Measurements from ENCODE around the gene TMEM80. TPM values are rescaled to one million over a fixed set of nuclear protein-coding genes. Genes with fewer than 3 reads are reported as not detected.
"Not testable (repeated sequence)": the region's sequence is repeated elsewhere in the genome, so short reads cannot be mapped to it uniquely, and the experiment has no call there.

Gene TMEM80
- total RNA-seq, 1 experiment from 2014 or later = 10.8 TPM

DNA sequence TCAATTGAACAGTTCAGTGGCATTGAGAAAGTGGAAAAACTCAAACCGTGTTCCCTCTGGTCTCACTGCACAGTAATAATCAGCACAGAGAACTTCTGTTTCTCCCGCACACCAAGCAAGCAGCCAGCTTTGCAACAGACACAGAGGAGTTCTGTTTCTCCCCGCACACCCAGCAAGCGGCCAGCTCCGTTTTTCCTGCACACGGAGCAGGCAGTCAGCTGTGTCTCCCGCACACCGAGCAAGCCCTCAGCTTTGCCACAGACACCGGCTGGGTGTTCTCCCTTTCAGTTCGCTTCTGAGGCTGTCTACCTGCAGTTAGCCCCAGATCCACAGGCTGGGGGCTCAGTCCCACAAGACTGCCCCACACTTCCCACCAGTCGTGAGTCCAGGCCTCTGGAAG, 41.8 kb downstream of the TMEM80 start:
- no TSS peak for BruUV-seq (replicated peaks)
- Histone ChIP-seq H3K9me2 (replicated peaks; ENCODE audit: low read length) (no peaks in the 10 kb centered on the region), H3K4me2 (ENCODE audit: low read length) (no peak overlapping the region), H3K36me3 (ENCODE audit: low read depth, low read length) (no peaks in the 10 kb centered on the region), H3F3A (ENCODE audit: low read length, unreplicated experiment) (no peaks in the 10 kb centered on the region), H3K79me2 (ENCODE audit: low read length) (no peaks in the 10 kb centered on the region), H3K27ac (ENCODE audit: low read length) (no peak overlapping the region), H4K20me1 (ENCODE audit: low read length) (no peaks in the 10 kb centered on the region), H3K9ac (ENCODE audit: low read length) (no peak overlapping the region), H3K4me3 (ENCODE audit: low read length) (no peak overlapping the region), H2AFZ (ENCODE audit: low read length) (no peak overlapping the region), H3K27me3 (ENCODE audit: low read length) (no peaks in the 10 kb centered on the region), H3K4me1 (ENCODE audit: insufficient read depth, low read length) (no peaks in the 10 kb centered on the region), H3K9me3 (ENCODE audit: low read length) (no peaks in the 10 kb centered on the region)
- intact Hi-C loops (cut with micrococcal nuclease) = no loop called here
- ChIA-PET POLR2A (ENCODE audit: unreplicated experiment) (no interaction called here), CTCF (no interaction called here)
- TF ChIP-seq, protein P1, sequence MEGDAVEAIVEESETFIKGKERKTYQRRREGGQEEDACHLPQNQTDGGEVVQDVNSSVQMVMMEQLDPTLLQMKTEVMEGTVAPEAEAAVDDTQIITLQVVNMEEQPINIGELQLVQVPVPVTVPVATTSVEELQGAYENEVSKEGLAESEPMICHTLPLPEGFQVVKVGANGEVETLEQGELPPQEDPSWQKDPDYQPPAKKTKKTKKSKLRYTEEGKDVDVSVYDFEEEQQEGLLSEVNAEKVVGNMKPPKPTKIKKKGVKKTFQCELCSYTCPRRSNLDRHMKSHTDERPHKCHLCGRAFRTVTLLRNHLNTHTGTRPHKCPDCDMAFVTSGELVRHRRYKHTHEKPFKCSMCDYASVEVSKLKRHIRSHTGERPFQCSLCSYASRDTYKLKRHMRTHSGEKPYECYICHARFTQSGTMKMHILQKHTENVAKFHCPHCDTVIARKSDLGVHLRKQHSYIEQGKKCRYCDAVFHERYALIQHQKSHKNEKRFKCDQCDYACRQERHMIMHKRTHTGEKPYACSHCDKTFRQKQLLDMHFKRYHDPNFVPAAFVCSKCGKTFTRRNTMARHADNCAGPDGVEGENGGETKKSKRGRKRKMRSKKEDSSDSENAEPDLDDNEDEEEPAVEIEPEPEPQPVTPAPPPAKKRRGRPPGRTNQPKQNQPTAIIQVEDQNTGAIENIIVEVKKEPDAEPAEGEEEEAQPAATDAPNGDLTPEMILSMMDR (conservative IDR thresholded peaks at IDR 0.05; ENCODE audit: low read depth, low read length) = no peak
- no peak for TF ChIP-seq EZH2 (IDR thresholded peaks at IDR 0.05; ENCODE audit: low read length, unreplicated experiment)
- no peak for TF ChIP-seq EZH2phosphoT487 (IDR thresholded peaks at IDR 0.05; ENCODE audit: borderline replicate concordance, low read length)
- ATAC-seq (no peak), DNase-seq (no peak)

DNA sequence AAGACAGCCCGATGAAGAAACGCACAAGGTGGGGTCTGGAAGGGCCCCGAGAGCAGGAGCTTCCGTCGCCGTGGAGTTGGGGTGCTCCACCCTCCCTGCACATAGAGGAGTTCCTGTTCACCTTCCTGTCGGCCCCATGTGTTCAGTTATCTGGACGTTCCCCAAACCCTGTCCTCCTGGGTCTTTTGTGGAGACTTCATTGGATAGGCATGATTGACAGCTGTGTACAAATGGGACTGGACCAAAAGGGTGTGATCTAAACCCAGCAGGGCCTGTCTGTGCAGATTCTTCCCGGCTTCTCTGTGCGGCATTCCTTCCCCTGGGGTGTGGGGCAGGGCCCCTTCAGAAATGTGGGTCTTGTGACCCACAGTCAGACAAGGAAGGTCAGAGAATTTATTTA, 42.3 kb downstream of the TMEM80 start:
- intact Hi-C loops (cut with micrococcal nuclease); H3K27me3 ChIP-seq (ENCODE audit: low read length); POLR2A ChIA-PET (ENCODE audit: unreplicated experiment); H3F3A ChIP-seq (ENCODE audit: low read length, unreplicated experiment); H3K4me2 ChIP-seq (ENCODE audit: low read length); H3K27ac ChIP-seq (ENCODE audit: low read length); H3K36me3 ChIP-seq (ENCODE audit: low read depth, low read length); CTCF ChIA-PET; H3K9me2 ChIP-seq (replicated peaks; ENCODE audit: low read length); H3K9ac ChIP-seq (ENCODE audit: low read length); H3K4me1 ChIP-seq (ENCODE audit: insufficient read depth, low read length); ATAC-seq; H2AFZ ChIP-seq (ENCODE audit: low read length); DNase-seq; BruUV-seq (replicated peaks); H4K20me1 ChIP-seq (ENCODE audit: low read length); H3K79me2 ChIP-seq (ENCODE audit: low read length); H3K9me3 ChIP-seq (ENCODE audit: low read length); H3K4me3 ChIP-seq (ENCODE audit: low read length): not testable (repeated sequence)

DNA sequence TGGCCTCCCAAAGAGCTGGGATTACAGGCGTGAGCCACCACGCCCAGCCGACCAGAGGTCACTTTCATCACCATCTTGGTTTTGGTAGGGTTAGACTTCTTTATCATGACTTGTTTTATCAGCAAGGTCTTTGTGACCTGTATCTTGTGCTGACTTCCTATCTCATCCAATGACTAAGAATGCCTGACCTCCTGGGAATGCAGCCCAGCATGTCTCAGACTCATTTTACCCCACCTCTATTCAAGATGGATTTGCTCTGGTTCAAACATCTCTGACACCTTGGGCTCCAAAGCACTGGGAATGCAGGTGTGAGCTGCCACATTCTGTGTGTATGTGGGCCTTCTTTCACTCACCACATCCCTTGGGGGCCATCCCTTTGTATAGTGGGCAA, 46.5 kb downstream of the TMEM80 start:
- Histone ChIP-seq H3K27me3 (ENCODE audit: low read length) (no peaks in the 10 kb centered on the region), H3K4me2 (ENCODE audit: low read length) (no peak overlapping the region), H3K27ac (ENCODE audit: low read length) (no peak overlapping the region), H2AFZ (ENCODE audit: low read length) (no peak overlapping the region), H3K4me1 (ENCODE audit: insufficient read depth, low read length) (no peaks in the 10 kb centered on the region), H4K20me1 (ENCODE audit: low read length) (no peaks in the 10 kb centered on the region), H3K4me3 (ENCODE audit: low read length) (no peak overlapping the region), H3K79me2 (ENCODE audit: low read length) (no peaks in the 10 kb centered on the region; the same call in 1 of the 2 replicates), H3K9me3 (ENCODE audit: low read length) (no peaks in the 10 kb centered on the region), H3F3A (ENCODE audit: low read length, unreplicated experiment) (no peaks in the 10 kb centered on the region), H3K9me2 (replicated peaks; ENCODE audit: low read length) (no peaks in the 10 kb centered on the region), H3K36me3 (ENCODE audit: low read depth, low read length) (no peaks in the 10 kb centered on the region), H3K9ac (ENCODE audit: low read length) (no peak overlapping the region)
- DNase-seq (no peak), ATAC-seq (no peak)
- no TSS peak for BruUV-seq (replicated peaks)
- ChIA-PET CTCF (no interaction called here), POLR2A (ENCODE audit: unreplicated experiment) (no interaction called here)
- no peak for TF ChIP-seq EZH2phosphoT487 (IDR thresholded peaks at IDR 0.05; ENCODE audit: borderline replicate concordance, low read length)
- TF ChIP-seq EZH2 (IDR thresholded peaks at IDR 0.05; ENCODE audit: low read length, unreplicated experiment) = no peak
- intact Hi-C loops (cut with micrococcal nuclease) = no loop called here

DNA sequence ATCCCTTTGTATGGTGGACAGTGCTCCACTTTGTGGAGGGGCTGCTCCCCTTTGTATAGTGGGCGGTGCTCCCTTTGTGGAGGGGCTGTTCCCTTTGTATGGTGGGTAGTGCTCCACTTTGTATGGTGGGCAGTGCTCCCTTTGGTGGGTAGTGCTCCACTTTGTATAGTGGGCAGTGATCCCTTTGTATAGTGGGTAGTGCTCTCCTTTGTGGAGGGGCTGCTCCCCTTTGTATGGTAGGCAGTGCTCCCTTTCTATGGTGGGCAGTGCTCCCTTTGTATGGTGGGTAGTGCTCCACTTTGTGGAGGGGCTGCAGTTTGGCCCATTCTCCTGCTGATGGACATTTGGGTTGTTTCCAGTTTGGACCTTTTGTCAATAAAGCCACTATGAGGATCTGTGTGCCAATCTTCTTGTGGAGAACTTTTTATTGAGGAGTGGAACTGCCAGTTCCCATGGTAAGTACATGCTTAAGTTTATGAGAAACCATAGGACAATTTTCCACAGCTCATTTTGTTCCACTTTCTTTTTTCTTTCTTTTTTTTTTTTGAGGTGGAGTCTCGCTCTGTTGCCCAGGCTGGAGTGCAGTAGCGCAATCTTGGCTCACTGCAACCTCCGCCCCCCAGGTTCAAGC, 47.1 kb downstream of the TMEM80 start:
- Histone ChIP-seq H3K9ac (ENCODE audit: low read length) (no peak overlapping the region), H3K4me3 (ENCODE audit: low read length) (no peak overlapping the region), H3K79me2 (ENCODE audit: low read length) (peaks cover 5% of the 10 kb centered on the region), H3K9me3 (ENCODE audit: low read length) (no peaks in the 10 kb centered on the region), H3K4me2 (ENCODE audit: low read length) (no peak overlapping the region), H3K36me3 (ENCODE audit: low read depth, low read length) (no peaks in the 10 kb centered on the region), H3F3A (ENCODE audit: low read length, unreplicated experiment) (no peaks in the 10 kb centered on the region), H4K20me1 (ENCODE audit: low read length) (no peaks in the 10 kb centered on the region), H2AFZ (ENCODE audit: low read length) (no peak overlapping the region), H3K27me3 (ENCODE audit: low read length) (no peaks in the 10 kb centered on the region), H3K4me1 (ENCODE audit: insufficient read depth, low read length) (no peaks in the 10 kb centered on the region), H3K9me2 (replicated peaks; ENCODE audit: low read length) (no peaks in the 10 kb centered on the region), H3K27ac (ENCODE audit: low read length) (no peak overlapping the region)
- DNase-seq (no peak), ATAC-seq (no peak)
- ChIA-PET POLR2A (ENCODE audit: unreplicated experiment) (no interaction called here), CTCF (no interaction called here)
- intact Hi-C loops (cut with micrococcal nuclease) = no loop called here
- TF ChIP-seq, protein P1 (conservative IDR thresholded peaks at IDR 0.05; ENCODE audit: low read depth, low read length) = no peak
- TF ChIP-seq EZH2 (IDR thresholded peaks at IDR 0.05; ENCODE audit: low read length, unreplicated experiment) (no peak), EZH2phosphoT487 (IDR thresholded peaks at IDR 0.05; ENCODE audit: borderline replicate concordance, low read length) (no peak)
- BruUV-seq (replicated peaks) = no TSS peak

Measured in PC-3 (cell line).